GM12892 (cell line): ENCODE data around the gene PLIN4.

ENCODE experiments used
- DNase-seq: peaks from one replicate; pipeline ENCODE4 v3.0.0; 2011; ENCODE audit not compliant: insufficient read length
- FAIRE-seq: peaks from 2 replicates; lab custom pipeline; 2011; peaks lifted over from hg19 to GRCh38; lab: Jason Lieb, UNC
- POLR2A ChIP-seq: IDR thresholded peaks from 2 replicates; pipeline ENCODE4 v1.6.1; 2011; ENCODE audit warnings: low read depth, low read length, control low read depth
- POLR2AphosphoS5 ChIP-seq: IDR thresholded peaks from 2 replicates; pipeline ENCODE4 v1.6.1; 2011; ENCODE audit warnings: low read depth, low read length, control low read depth
- TAF1 ChIP-seq: IDR thresholded peaks from 2 replicates; pipeline ENCODE4 v1.6.1; 2011; ENCODE audit warnings: low read depth, mild to moderate bottlenecking, control low read depth, low read length, borderline replicate concordance

PLIN4 gene

GRCh38 chr19:4511300-4512054 is 6.8 kb downstream of the PLIN4 start:
- no peak for FAIRE-seq
- DNase-seq: no peak
- TF ChIP-seq TAF1 (no peak), POLR2AphosphoS5 (no peak), POLR2A (no peak)

- no peak for DNase-seq
- no peak for FAIRE-seq
- TF ChIP-seq POLR2A (no peak), TAF1 (no peak), POLR2AphosphoS5 (no peak)
Observed at GRCh38 chr19:4510435-4511255, 7.6 kb downstream of the PLIN4 start.

- no peak for DNase-seq
- no peak for FAIRE-seq
- no peak for TF ChIP-seq POLR2AphosphoS5
- TF ChIP-seq TAF1: no peak
- no peak for TF ChIP-seq POLR2A
Observed at GRCh38 chr19:4508698-4509097, 9.6 kb downstream of the PLIN4 start.

GRCh38 chr19:4507804-4508203 is 10.5 kb downstream of the PLIN4 start:
- DNase-seq (no peak), FAIRE-seq (no peak)
- TF ChIP-seq POLR2AphosphoS5: no peak
- no peak for TF ChIP-seq TAF1
- TF ChIP-seq POLR2A: no peak

- DNase-seq (no peak), FAIRE-seq (no peak)
- no peak for TF ChIP-seq TAF1
Observed at GRCh38 chr19:4507150-4507452, 11.2 kb downstream of the PLIN4 start.

- FAIRE-seq: no peak
- no peak for DNase-seq
- TF ChIP-seq TAF1 (no peak), POLR2AphosphoS5 (no peak), POLR2A (no peak)
Observed at GRCh38 chr19:4506449-4507149, 11.7 kb downstream of the PLIN4 start.

- no peak for TF ChIP-seq TAF1
- no peak for TF ChIP-seq POLR2A
- no peak for TF ChIP-seq POLR2AphosphoS5
- FAIRE-seq: no peak
- no peak for DNase-seq
Observed at GRCh38 chr19:4505570-4506448, 12.5 kb downstream of the PLIN4 start.

GRCh38 chr19:4504891-4505569 is 13.3 kb downstream of the PLIN4 start:
- TF ChIP-seq POLR2A (no peak), TAF1 (no peak), POLR2AphosphoS5 (no peak)
- DNase-seq: no peak
- FAIRE-seq: no peak

GRCh38 chr19:4504297-4504701 is 14.0 kb downstream of the PLIN4 start:
- DNase-seq: no peak
- FAIRE-seq: no peak
- TF ChIP-seq POLR2A: no peak
- TF ChIP-seq POLR2AphosphoS5: no peak
- TF ChIP-seq TAF1: no peak

- DNase-seq (no peak), FAIRE-seq (no peak)
- TF ChIP-seq POLR2A (no peak), POLR2AphosphoS5 (no peak), TAF1 (no peak)
Observed at GRCh38 chr19:4503825-4504170, 14.5 kb downstream of the PLIN4 start.
